ENCODE data around the gene OARD1.
A peak's percentile ranks its signal among the peaks of the same experiment; 100 is the strongest.

The OARD1 gene

GRCh38 chr6:41074692-41075436, 2.7 kb upstream of the OARD1 start:
- no peak for DNase-seq

GRCh38 chr6:41073968-41074691, 2.0 kb upstream of the OARD1 start:
- no peak for DNase-seq

GRCh38 chr6:41073203-41073967, 1.2 kb upstream of the OARD1 start:
- DNase-seq: peak; percentile 74

- no peak for DNase-seq
Measured at GRCh38 chr6:41072836-41073202, 663 bp upstream of the OARD1 start, which contains the start of gene NFYA. Gene NFYA (plus strand): TSS chr6:41072974. CDS start chr6:41079090, 6,116 bp downstream.

GRCh38 chr6:41071501-41071922, 644 bp downstream of the OARD1 start:
- DNase-seq: no peak

GRCh38 chr6:41066867-41067304, 5.3 kb downstream of the OARD1 start:
- DNase-seq: peak; percentile 30

- DNase-seq: no peak
Measured at GRCh38 chr6:41065550-41066026, 6.6 kb downstream of the OARD1 start.

GRCh38 chr6:41064841-41065240, 7.3 kb downstream of the OARD1 start:
- no peak for DNase-seq

- no peak for DNase-seq
Measured at GRCh38 chr6:41063884-41064285, 8.3 kb downstream of the OARD1 start.

- DNase-seq: no peak
Measured at GRCh38 chr6:41062056-41062455, 10.1 kb downstream of the OARD1 start.

GRCh38 chr6:41061196-41061726, 10.9 kb downstream of the OARD1 start:
- DNase-seq: no peak

- DNase-seq: no peak
Measured at GRCh38 chr6:41059556-41059955, 12.6 kb downstream of the OARD1 start.

GRCh38 chr6:41058783-41059181, 13.4 kb downstream of the OARD1 start:
- DNase-seq: no peak

GRCh38 chr6:41056768-41057490, 15.2 kb downstream of the OARD1 start:
- DNase-seq: no peak

GRCh38 chr6:41055149-41055548, 17.0 kb downstream of the OARD1 start:
- peak; percentile 19 for DNase-seq

GRCh38 chr6:41054511-41054910, 17.6 kb downstream of the OARD1 start:
- no peak for DNase-seq

- DNase-seq: no peak
Measured at GRCh38 chr6:41053041-41053440, 19.1 kb downstream of the OARD1 start, which contains the start of gene APOBEC2. Gene APOBEC2 (plus strand): TSS chr6:41053202. CDS start chr6:41053348, 146 bp downstream.

- DNase-seq: no peak
Measured at GRCh38 chr6:41051873-41052272, 20.3 kb downstream of the OARD1 start.

GRCh38 chr6:41050536-41050935, 21.6 kb downstream of the OARD1 start:
- no peak for DNase-seq

- no peak for DNase-seq
Measured at GRCh38 chr6:41049955-41050354, 22.2 kb downstream of the OARD1 start.

GRCh38 chr6:41049521-41049920, 22.6 kb downstream of the OARD1 start:
- no peak for DNase-seq

All from NCI-H1092 (cell line).